ENCODE data around the gene DOK7.
"Not testable (repeated sequence)": the region's sequence is repeated elsewhere in the genome, so short reads cannot be mapped to it uniquely, and the experiment has no call there.

The DOK7 gene

GRCh38 chr4:3522651-3523050, 59.5 kb downstream of the DOK7 start:
- DNase-seq = no peak

DNA sequence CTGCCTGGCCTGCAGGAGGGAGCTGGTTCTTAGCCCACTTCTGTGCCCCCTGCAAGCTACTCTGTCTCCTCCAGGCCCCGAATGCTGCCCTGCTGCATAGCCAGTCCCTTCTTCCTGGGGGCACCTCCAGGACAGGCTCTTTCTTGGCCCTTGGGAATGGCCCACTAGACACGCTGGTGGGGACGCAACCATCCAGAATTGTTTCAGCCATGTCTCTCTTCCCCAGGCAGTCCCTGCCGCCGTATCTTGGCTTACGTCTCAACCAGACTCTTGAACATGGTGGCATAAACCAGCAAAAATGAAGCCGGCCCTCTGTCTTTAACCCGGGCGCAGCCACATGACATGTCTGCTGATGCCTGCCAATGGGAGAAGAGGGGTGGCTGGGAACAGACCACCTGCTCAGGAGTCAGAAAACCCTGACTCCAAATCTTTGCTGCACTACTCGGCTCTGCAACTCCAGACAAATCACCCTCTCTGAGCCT, 60.1 kb downstream of the DOK7 start:
- no peak for DNase-seq

DNA sequence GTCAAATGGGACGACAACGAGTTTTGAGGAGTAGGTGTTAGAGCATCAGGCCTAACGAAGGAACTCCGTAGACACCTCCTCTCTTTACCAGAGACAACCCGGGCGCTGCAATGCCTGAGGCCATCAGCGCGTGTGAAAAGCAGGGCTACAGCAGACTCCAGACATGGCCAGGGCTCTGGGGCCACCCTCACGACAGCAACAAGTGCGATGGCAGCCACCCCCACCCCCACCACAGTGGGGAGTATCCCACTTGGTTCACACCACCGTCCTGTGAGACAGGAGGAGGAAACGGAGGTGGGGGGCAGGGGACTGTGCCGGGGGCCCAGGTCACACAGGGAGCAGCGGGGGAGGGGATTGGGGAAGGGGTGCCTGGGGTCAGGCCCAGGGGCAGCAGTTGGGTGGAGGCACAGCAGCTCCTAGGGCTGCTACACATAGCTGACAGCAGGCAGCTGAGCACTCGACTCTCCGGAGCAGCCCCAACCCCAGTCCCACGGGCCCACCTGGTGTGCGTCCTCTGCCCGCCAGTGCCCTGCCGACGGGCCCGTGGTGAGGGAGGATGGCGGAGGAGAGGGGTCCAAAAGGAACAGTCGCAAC, 60.6 kb downstream of the DOK7 start:
- DNase-seq = no peak

DNA sequence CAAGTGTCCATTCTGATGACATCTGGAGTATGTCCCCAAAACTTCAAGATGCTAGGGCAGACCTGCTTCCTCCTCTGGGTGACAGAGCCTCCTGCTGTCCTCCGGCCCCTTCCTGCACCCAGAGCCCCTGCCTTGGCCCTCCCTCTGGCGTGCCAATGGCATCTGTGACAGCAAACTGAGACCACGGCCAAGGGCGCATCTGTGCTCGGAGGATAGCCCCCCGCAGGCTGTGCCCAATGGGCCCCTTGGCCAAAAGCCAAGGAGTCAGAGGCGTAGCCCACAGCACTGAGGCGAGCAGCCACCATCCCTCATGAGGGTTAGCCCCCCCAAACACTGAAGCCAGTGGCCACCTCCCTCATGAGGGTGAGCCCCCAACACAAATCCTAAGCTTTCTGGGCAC, 61.2 kb downstream of the DOK7 start:
- DNase-seq = no peak

GRCh38 chr4:3524920-3525319, 61.8 kb downstream of the DOK7 start:
- DNase-seq = no peak

DNA sequence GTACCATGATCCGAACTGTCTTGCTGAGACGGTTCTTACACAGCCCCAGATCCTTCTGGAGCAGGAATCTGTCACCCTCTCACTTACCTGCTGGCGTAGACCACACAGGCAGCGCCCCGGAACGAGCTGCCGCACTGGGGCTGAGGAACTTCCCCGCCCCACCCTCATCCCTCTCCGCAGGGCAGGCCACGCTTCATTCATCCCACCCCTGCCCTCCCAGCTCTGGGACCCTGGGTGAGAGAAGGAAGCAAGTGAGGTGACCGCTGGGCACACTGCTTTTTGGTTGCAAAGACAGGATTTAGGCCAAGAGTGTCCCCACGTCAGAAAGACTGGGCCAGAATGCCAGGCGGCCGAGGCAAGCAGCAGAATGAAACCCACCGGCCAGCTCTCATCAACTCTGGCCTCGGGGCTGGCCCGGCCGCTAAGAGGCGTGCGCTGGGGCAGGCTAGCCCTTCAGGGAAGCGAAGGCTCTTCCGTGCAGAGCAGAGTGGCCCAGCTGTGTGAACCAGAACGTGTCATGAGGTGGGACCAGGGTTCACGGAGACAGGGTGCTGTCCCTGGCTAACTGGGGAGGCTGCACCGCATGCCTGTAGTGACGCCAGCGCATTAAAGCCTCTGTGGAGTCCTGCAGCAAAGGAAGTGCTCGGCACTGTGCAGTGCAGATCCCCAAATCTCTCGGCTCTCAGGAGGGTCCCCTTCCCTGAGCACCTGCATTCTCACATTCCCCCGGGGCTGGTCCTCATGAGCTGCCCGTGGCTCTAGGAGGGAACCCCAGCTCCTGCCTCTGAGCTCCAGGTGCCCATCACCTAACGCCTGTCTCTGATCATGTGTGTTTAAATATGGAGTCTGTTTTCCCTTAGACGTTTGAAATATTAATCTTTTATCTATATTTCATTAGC, 62.7 kb downstream of the DOK7 start:
- DNase-seq = no peak

DNA sequence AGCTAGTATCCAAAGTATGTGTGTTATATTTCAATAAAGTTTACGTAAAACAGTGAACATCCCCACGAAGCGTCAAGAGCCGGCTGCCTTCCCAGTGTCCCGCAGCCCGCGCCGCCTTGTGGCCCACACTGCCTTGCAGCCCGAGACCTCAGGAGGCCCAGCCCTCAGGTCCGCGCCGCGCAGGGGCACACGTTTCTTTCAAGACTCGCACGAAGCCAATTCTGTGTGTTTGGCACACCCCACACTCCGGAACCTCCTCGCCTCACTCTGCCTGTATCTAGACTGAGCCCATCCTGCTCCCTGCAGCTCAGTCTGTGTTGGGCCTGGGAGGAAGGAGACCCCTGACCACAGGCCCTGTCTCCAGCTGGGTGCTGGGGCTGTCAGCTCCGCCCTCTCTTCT, 63.4 kb downstream of the DOK7 start:
- DNase-seq = no peak

DNA sequence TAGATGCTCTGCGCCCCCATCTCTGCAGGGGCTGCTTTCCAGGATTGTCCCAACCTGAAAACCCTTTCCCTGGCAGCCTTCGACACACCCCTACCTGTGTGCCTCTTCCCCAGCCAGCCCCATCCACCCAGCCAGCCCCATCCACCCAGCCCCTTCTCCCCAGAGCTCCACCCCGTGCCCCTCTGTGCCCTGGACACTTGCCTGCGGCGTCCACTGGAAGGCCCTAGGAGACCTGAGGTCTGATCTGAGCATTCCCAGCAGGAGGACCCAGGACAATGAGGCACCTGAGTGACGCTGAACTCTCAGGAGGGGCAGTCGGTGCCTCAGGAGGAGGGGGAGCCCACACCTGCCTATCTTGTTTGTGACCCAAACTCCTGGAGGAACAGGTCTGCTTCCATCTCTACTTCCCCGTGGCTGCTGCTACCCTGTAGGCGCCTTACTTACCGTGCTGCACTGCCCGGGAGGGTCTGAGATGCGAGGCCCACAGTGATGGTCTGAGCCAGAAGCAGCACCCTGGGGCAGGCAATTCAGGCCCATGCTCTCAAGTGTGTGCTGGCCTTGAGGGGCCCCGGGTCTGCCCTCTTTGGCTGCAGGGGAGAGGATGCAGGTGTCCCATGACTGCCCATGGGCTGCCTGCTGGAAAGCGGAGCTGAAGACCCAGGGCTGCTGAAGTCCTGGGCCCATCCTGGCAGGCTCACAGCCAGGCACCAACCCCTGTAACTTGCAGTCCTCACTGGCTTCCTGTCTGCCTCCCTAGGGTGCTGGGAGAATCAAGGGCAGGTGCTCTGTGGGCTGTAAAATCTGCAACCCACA, 64.2 kb downstream of the DOK7 start:
- DNase-seq = no peak

DNA sequence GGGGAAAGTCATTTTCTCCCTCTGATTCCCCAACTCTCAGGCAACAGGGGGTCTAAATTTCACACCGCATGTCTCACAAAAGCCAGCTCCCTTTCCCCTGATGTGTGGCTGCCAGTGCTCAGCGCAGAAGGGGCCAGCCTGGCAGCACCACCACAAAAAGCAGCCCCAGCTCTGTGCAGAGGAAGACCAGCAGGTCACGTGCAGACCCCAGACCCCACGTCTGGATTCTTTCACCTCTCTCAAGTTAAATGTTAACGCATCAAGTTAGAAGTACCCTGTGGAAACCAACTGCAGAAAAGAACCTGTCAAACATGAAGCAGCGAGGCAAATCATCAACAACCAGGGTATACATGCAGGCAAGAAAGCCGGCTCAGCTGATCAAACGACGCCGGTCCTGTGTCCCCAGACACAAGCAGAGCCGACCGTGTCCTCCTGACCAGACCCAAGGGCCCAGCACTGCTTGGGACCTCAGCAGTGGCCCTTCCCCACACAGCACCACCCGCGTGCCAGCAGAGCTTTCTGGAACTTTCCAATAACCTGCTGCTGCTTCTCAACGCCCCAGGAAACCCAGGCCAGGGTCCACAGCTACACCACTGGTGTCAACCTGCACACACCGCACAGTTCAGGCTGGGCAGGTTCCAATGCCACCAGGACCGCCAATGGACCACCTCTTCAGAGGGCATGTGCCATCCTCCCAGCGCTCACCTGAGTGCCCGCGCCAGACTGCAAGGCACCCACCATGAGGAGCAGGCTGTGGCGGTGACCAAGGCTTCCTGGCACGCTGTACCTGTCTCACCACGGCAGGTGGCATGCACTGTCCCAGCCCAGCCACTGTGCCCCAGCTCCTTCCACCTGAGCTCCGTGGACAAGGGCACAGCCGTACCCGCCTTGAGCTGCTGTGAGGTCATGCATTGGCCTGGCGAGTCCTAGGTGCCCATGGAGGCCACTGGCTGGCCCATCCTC, 65.1 kb downstream of the DOK7 start:
- DNase-seq = no peak

GRCh38 chr4:3529363-3529762, 66.3 kb downstream of the DOK7 start:
- DNase-seq = no peak

DNA sequence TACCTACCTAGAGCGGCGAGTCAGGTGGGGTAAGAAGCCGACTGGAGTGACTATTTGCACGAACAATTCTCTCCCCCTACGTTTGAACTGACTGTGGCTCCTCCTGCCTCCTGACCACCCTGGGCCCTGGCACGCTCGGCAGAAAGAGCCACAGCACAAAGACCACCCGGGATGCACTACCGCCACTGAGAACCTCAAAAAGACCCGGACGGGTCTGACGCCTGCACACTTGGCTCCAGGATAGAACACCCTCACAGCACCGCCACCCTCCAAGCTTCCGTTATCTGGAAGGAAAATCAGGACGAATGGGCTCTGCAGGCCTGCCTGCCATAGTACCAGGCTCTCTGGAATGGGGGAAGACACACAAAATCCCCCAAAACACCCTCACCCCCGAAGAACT, 66.9 kb downstream of the DOK7 start:
- DNase-seq = no peak

DNA sequence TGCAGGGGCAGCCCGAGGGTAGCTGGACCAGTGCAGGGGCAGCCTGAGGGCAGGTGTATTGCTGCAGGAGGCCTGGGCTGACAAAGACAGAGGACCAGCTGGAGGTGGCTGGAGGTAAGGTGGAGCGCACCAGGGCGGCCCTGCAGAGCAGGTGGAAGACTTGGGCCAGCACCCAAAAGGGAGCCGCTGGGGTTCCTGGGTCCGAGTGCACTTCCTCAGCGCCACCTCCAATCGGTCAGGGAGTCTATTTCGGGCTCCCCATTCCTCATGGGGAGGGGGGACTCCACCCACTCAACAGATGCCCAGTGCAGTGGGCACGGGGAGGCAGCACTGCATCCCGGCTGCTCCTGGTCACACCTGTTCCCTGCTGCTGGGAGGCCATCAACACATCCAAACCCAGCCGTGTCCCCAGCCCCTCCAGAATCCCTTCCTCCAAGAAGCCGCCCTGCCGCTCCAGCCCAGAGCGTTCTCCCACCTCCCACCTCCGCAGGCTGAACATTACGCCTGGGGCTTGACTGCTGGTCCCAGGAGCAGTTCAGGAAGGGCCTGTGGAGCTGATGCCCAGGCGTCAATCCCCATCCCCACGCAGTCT, 67.7 kb downstream of the DOK7 start:
- DNase-seq = no peak

GRCh38 chr4:3531318-3531878, 68.3 kb downstream of the DOK7 start:
- DNase-seq = no peak

DNA sequence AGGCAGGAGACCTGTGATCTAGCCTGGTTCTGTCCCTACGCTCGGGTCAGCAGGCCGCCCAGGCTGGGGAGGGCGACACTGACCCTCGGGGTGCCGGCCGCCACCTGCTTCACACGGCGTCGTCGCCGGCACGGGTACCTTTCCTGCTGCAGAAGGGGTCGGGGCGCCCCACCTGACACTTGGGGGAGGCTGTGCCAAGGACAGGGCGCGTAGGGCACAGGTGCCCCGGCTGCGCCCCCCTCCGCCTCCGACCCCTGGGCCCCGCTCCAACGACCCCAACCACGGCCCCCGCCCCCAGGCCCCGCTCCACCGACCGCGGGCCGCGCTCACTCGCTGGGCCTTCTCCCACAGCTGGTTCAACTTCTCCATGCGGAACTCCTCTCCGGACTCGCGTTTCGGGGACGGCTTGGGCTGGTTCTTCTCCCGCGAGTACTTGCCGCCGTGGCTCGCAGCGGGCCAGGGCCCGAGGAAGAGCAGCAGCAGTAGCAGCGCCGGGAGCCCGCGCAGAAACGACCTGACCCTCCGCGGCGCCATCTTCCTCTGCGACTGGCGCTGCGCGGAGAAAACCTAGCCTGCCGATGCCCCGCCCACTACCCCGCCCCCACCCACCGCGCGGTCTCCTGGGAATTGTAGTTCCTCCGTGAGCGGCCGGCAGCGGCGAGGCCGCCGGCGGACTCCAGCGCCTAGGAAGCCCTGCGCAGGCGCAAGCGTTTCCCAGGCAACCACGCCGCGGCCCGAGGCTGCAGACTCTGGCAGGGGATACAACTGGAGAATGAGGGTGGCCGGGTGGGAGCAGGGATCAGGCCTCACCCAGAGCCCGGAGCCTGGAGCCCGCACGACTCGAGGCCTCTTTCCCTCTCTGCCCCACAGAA, 69.0 kb downstream of the DOK7 start, which contains the start of gene LRPAP1:
Gene LRPAP1 (minus strand): TSS at position 544 of the 872 bp plus-strand sequence. CDS start 10 bp downstream, at position 534.
- DNase-seq = peak; percentile 85

GRCh38 chr4:3532751-3533422, 69.8 kb downstream of the DOK7 start:
- DNase-seq = no peak

- DNase-seq = no peak
These were observed 70.3 kb downstream of the DOK7 start for GRCh38 chr4:3533423-3533820.

GRCh38 chr4:3535812-3536211, 72.7 kb downstream of the DOK7 start:
- not testable (repeated sequence) for DNase-seq

GRCh38 chr4:3538906-3539305, 75.8 kb downstream of the DOK7 start:
- DNase-seq = not testable (repeated sequence)

DNA sequence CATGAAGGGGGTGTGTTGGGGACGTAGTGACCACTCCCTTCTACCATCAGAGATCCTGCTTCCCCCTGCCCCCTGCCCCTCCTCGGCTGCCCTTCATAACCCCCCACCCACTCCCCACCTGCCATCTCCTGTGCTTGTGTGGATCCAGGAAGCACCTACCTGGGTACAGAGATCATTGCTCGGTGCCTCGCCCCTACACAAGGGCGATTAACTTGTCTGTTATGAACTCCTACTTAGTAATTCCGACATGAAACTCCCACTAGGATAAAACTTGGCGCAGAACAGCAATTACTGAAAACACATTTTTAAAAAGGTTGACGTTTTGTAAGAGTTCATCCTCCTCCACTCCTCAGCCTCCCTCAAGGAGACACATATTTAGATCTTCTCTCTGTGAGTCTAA, 80.3 kb downstream of the DOK7 start:
- not testable (repeated sequence) for DNase-seq

All from fibroblast of skin of back (primary cell).